Calu3 (cell line): Measurements from ENCODE around the gene SIX2. TPM values are rescaled to one million over a fixed set of nuclear protein-coding genes. Genes with fewer than 3 reads are reported as not detected.

Experiments
- BruUV-seq: library from RNA; stranded (reverse); fragments of 400-500 nt; replicated peaks from 2 replicates; lab custom pipeline; 2021; lab: Mats Ljungman, UMichigan
- CTCF ChIA-PET: fragments of 300-600 bp; sonication (Branson Sonifier 250); formaldehyde crosslinking; loops from one replicate; lab custom pipeline; 2022; ENCODE audit warnings: antibody characterized with exemption; lab: Charles Lee
- DNase-seq: peaks from one replicate; pipeline ENCODE4 v3.0.0; 2022
- H3K27ac Mint-ChIP-seq: one replicate; pipeline ENCODE4 v1.8.0; 2022; ENCODE audit warnings: mixed read lengths; ENCODE audit not compliant: unreplicated experiment
- H3K27me3 Mint-ChIP-seq: one replicate; pipeline ENCODE4 v1.8.0; 2022; ENCODE audit warnings: mixed read lengths; ENCODE audit not compliant: unreplicated experiment
- H3K36me3 Mint-ChIP-seq: one replicate; pipeline ENCODE4 v1.8.0; 2022; ENCODE audit warnings: mild to moderate bottlenecking, moderate library complexity, mixed read lengths; ENCODE audit not compliant: insufficient read depth, unreplicated experiment
- H3K4me1 Mint-ChIP-seq: one replicate; pipeline ENCODE4 v1.8.0; 2022; ENCODE audit warnings: mild to moderate bottlenecking, low read depth, mixed read lengths; ENCODE audit not compliant: unreplicated experiment
- H3K4me3 Mint-ChIP-seq: one replicate; pipeline ENCODE4 v1.8.0; 2022; ENCODE audit warnings: mild to moderate bottlenecking, low read depth, moderate library complexity, mixed read lengths; ENCODE audit not compliant: unreplicated experiment
- H3K9me3 Mint-ChIP-seq: one replicate; pipeline ENCODE4 v1.8.0; 2022; ENCODE audit warnings: low read depth, mixed read lengths; ENCODE audit not compliant: unreplicated experiment
- intact Hi-C: fragments of 100-400 bp; cut with micrococcal nuclease; formaldehyde crosslinking; loops from one replicate; pipeline ENCODE4 v1.10.0; 2022; ENCODE audit not compliant: unreplicated experiment
- total RNA-seq: library from RNA; stranded (reverse); gene quantifications from 2 replicates; pipeline ENCODE4 v1.2.3, GENCODE V29; 2022
- TF ChIP-seq, protein P1 (sequence below): fragments of 200-600 bp; IDR thresholded peaks from one replicate; pipeline ENCODE4 v1.8.0; 2022; ENCODE audit warnings: antibody characterized with exemption; ENCODE audit not compliant: unreplicated experiment

Gene SIX2
- total RNA-seq, 1 experiment from 2014 or later, result not detected

DNA sequence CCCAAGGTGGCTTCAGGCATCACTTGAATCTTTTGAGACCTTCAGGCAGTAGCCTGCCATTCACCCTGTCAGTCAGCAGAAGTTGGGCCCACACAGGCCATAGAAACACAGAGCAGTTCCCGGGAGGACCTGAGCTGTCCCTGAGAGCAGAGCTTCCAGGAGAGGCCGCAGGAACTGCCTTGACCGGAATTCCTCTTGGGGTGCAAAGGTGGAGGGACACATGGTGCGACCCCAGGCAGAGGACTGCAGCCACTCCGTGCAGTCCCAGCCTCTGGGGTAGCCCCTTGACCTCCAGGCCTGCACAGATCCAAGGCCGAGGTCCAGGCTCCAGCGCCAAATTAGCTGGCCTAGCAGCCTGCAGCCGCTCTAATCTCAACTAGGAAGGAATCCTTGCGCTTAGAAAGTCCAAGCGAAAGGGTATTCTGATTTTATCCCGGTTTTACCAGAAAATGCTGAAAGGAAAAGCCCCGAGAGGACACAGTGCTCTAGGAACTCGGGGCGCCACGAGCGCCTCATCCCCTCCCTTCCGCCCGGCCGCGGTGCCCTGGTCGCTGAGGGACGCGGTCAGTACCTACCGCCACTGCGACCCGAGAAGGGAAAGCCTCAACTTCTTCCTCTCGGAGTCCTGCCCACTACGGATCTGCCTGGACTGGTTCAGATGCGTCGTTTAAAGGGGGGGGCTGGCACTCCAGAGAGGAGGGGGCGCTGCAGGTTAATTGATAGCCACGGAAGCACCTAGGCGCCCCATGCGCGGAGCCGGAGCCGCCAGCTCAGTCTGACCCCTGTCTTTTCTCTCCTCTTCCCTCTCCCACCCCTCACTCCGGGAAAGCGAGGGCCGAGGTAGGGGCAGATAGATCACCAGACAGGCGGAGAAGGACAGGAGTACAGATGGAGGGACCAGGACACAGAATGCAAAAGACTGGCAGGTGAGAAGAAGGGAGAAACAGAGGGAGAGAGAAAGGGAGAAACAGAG lies 5.4 kb downstream of the SIX2 start:
- TF ChIP-seq, protein P1, sequence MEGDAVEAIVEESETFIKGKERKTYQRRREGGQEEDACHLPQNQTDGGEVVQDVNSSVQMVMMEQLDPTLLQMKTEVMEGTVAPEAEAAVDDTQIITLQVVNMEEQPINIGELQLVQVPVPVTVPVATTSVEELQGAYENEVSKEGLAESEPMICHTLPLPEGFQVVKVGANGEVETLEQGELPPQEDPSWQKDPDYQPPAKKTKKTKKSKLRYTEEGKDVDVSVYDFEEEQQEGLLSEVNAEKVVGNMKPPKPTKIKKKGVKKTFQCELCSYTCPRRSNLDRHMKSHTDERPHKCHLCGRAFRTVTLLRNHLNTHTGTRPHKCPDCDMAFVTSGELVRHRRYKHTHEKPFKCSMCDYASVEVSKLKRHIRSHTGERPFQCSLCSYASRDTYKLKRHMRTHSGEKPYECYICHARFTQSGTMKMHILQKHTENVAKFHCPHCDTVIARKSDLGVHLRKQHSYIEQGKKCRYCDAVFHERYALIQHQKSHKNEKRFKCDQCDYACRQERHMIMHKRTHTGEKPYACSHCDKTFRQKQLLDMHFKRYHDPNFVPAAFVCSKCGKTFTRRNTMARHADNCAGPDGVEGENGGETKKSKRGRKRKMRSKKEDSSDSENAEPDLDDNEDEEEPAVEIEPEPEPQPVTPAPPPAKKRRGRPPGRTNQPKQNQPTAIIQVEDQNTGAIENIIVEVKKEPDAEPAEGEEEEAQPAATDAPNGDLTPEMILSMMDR, result no peak
- Mint-ChIP-seq H3K36me3 (no peaks in the 10 kb centered on the region), H3K4me3 (no peak overlapping the region), H3K27me3 (peaks cover 61% of the 10 kb centered on the region), H3K27ac (no peak overlapping the region), H3K4me1 (no peaks in the 10 kb centered on the region), H3K9me3 (no peaks in the 10 kb centered on the region)
- BruUV-seq, result no TSS peak
- CTCF ChIA-PET, result no interaction called here
- no peak for DNase-seq
- intact Hi-C loops, result no loop called here

DNA sequence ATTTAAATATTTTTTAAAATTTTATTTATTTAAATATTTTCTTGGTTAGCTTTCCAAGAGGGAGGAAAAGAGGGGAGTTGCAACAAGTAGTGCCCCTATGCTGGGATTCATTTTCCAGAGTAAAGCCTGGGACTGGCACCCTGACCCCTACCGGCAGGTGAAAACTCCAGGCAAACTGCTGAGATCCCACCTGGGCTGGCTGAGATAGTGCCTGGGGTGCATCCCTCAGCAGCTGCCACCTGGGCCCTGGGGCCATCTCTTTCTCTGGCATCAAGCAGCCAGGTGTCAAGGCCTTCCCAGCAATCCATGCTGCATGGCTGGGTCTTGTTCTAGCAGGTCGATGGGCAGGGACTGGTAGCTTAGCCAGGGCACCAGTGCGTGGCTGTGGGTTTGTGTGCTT lies 6.6 kb downstream of the SIX2 start:
- no peak overlapping the region for H3K4me3 Mint-ChIP-seq
- intact Hi-C loops, result no loop called here
- no peak overlapping the region for H3K27ac Mint-ChIP-seq
- peaks cover 70% of the 10 kb centered on the region for H3K27me3 Mint-ChIP-seq
- TF ChIP-seq, protein P1, result no peak
- DNase-seq, result no peak
- no peaks in the 10 kb centered on the region for H3K36me3 Mint-ChIP-seq
- H3K4me1 Mint-ChIP-seq, result no peaks in the 10 kb centered on the region
- no peaks in the 10 kb centered on the region for H3K9me3 Mint-ChIP-seq
- BruUV-seq, result no TSS peak
- CTCF ChIA-PET, result no interaction called here

DNA sequence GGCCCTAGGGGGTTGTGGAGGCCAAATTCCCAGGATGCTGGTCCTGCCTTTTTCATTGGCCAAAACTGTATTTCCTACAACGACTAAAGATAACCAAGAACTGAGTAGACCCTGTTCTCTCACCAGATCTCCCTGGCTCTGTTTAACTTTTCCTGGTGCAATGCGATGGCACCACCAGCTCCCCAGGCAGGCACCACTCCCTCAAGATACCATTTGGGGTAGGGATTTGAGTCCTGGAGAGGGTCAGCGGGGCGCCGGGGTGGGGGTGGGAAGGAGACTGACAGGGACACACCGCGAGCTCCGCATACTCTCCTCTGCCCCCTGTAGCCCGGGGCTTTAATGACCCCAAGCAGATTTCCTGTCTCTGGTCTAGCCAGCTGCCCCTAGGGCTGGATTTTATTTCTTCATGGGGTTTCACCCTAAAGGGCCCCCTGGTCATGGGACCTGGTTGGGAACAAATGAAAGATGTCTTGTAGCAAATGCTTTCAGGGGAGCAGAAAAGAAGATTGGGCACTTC lies 7.3 kb downstream of the SIX2 start:
- Mint-ChIP-seq H3K9me3 (no peaks in the 10 kb centered on the region), H3K4me3 (peak overlapping the region; percentile 43), H3K36me3 (no peaks in the 10 kb centered on the region), H3K4me1 (no peaks in the 10 kb centered on the region), H3K27ac (no peak overlapping the region), H3K27me3 (peaks cover 75% of the 10 kb centered on the region)
- no TSS peak for BruUV-seq
- DNase-seq, result peak; percentile 17
- CTCF ChIA-PET, result interaction anchor here (0.6 kb wide), 1 partner anchor 267 kb away, joined by 6 read pairs; no protein-coding TSS in a partner anchor
- TF ChIP-seq, protein P1, result no peak
- intact Hi-C loops, result no loop called here

DNA sequence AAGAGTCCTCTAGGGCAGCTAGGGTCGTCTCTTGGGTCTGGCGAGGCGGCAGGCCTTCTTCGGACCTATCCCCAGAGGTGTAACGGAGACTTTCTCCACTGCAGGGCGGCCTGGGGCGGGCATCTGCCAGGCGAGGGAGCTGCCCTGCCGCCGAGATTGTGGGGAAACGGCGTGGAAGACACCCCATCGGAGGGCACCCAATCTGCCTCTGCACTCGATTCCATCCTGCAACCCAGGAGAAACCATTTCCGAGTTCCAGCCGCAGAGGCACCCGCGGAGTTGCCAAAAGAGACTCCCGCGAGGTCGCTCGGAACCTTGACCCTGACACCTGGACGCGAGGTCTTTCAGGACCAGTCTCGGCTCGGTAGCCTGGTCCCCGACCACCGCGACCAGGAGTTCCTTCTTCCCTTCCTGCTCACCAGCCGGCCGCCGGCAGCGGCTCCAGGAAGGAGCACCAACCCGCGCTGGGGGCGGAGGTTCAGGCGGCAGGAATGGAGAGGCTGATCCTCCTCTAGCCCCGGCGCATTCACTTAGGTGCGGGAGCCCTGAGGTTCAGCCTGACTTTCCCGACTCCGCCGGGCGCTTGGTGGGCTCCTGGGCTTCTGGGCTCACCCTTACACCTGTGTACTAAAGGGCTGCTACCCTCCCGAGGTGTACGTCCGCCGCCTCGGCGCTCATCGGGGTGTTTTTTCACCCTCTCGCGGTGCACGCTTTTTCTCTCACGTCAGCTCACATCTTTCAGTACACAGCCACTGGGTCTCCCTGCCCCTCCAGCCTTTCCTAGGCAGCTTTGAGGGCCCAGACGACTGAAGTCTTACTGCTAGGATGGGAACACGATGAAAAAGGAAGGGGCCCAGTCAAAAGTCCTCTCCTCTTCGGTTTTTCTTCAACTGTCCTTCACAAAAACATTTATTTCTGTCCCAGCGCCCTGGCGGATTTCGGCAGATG lies 8.1 kb downstream of the SIX2 start:
- Mint-ChIP-seq H3K36me3 (no peaks in the 10 kb centered on the region), H3K27me3 (peaks cover 75% of the 10 kb centered on the region), H3K4me3 (peak overlapping the region; percentile 43), H3K27ac (no peak overlapping the region), H3K9me3 (no peaks in the 10 kb centered on the region), H3K4me1 (no peaks in the 10 kb centered on the region)
- no TSS peak for BruUV-seq
- intact Hi-C loops, result no loop called here
- TF ChIP-seq, protein P1, result no peak
- CTCF ChIA-PET, result interaction anchor here (0.6 kb wide), 2 partner anchors 29 to 267 kb away, joined by 4 to 6 read pairs; no protein-coding TSS in a partner anchor
- DNase-seq, result peak; percentile 28
